Measurements from ENCODE around the gene ST3GAL3.

The ST3GAL3 gene

GRCh38 chr1:43908226-43908625 is 200.9 kb downstream of the ST3GAL3 start:
- no peaks in the 10 kb centered on the region for H3K9me3 ChIP-seq (ENCODE audit: control insufficient read depth, insufficient read depth, low read length)
- H3K27me3 ChIP-seq (ENCODE audit: control insufficient read depth, insufficient read depth, low read length), result no peaks in the 10 kb centered on the region
- H3K4me1 ChIP-seq (ENCODE audit: control insufficient read depth, insufficient read depth, low read length), result peaks cover 13% of the 10 kb centered on the region
- no peak overlapping the region for H3K27ac ChIP-seq (ENCODE audit: low read depth, low read length)
- H3K36me3 ChIP-seq (ENCODE audit: control insufficient read depth, insufficient read depth, low read length), result no peaks in the 10 kb centered on the region
- no peak overlapping the region for H3K9ac ChIP-seq (ENCODE audit: low read depth, low read length)
- no peak overlapping the region for H3K4me3 ChIP-seq (ENCODE audit: low read depth, low read length)

- Histone ChIP-seq H3K27ac (ENCODE audit: low read depth, low read length) (no peak overlapping the region), H3K4me3 (ENCODE audit: low read depth, low read length) (no peak overlapping the region), H3K4me1 (ENCODE audit: control insufficient read depth, insufficient read depth, low read length) (peaks cover 19% of the 10 kb centered on the region), H3K36me3 (ENCODE audit: control insufficient read depth, insufficient read depth, low read length) (no peaks in the 10 kb centered on the region), H3K9me3 (ENCODE audit: control insufficient read depth, insufficient read depth, low read length) (no peaks in the 10 kb centered on the region), H3K9ac (ENCODE audit: low read depth, low read length) (no peak overlapping the region), H3K27me3 (ENCODE audit: control insufficient read depth, insufficient read depth, low read length) (no peaks in the 10 kb centered on the region)
Observed at GRCh38 chr1:43908858-43909257, 201.5 kb downstream of the ST3GAL3 start.

GRCh38 chr1:43910343-43910742 is 203.0 kb downstream of the ST3GAL3 start:
- Histone ChIP-seq H3K27ac (ENCODE audit: low read depth, low read length) (no peak overlapping the region), H3K27me3 (ENCODE audit: control insufficient read depth, insufficient read depth, low read length) (no peaks in the 10 kb centered on the region), H3K4me1 (ENCODE audit: control insufficient read depth, insufficient read depth, low read length) (peaks cover 26% of the 10 kb centered on the region), H3K36me3 (ENCODE audit: control insufficient read depth, insufficient read depth, low read length) (no peaks in the 10 kb centered on the region), H3K9ac (ENCODE audit: low read depth, low read length) (no peak overlapping the region), H3K4me3 (ENCODE audit: low read depth, low read length) (no peak overlapping the region), H3K9me3 (ENCODE audit: control insufficient read depth, insufficient read depth, low read length) (no peaks in the 10 kb centered on the region)

GRCh38 chr1:43912607-43913006 is 205.3 kb downstream of the ST3GAL3 start:
- no peaks in the 10 kb centered on the region for H3K9me3 ChIP-seq (ENCODE audit: control insufficient read depth, insufficient read depth, low read length)
- H3K36me3 ChIP-seq (ENCODE audit: control insufficient read depth, insufficient read depth, low read length), result no peaks in the 10 kb centered on the region
- no peaks in the 10 kb centered on the region for H3K27me3 ChIP-seq (ENCODE audit: control insufficient read depth, insufficient read depth, low read length)
- H3K4me1 ChIP-seq (ENCODE audit: control insufficient read depth, insufficient read depth, low read length), result peaks cover 26% of the 10 kb centered on the region
- no peak overlapping the region for H3K4me3 ChIP-seq (ENCODE audit: low read depth, low read length)
- no peak overlapping the region for H3K9ac ChIP-seq (ENCODE audit: low read depth, low read length)
- H3K27ac ChIP-seq (ENCODE audit: low read depth, low read length), result peak overlapping the region; percentile 22

GRCh38 chr1:43913051-43913501 is 205.7 kb downstream of the ST3GAL3 start:
- Histone ChIP-seq H3K27me3 (ENCODE audit: control insufficient read depth, insufficient read depth, low read length) (no peaks in the 10 kb centered on the region), H3K9ac (ENCODE audit: low read depth, low read length) (no peak overlapping the region), H3K9me3 (ENCODE audit: control insufficient read depth, insufficient read depth, low read length) (no peaks in the 10 kb centered on the region), H3K36me3 (ENCODE audit: control insufficient read depth, insufficient read depth, low read length) (no peaks in the 10 kb centered on the region), H3K4me3 (ENCODE audit: low read depth, low read length) (no peak overlapping the region), H3K27ac (ENCODE audit: low read depth, low read length) (peak overlapping the region; percentile 22), H3K4me1 (ENCODE audit: control insufficient read depth, insufficient read depth, low read length) (peaks cover 26% of the 10 kb centered on the region)

GRCh38 chr1:43913666-43914360 is 206.5 kb downstream of the ST3GAL3 start:
- Histone ChIP-seq H3K4me3 (ENCODE audit: low read depth, low read length) (no peak overlapping the region), H3K27me3 (ENCODE audit: control insufficient read depth, insufficient read depth, low read length) (no peaks in the 10 kb centered on the region), H3K4me1 (ENCODE audit: control insufficient read depth, insufficient read depth, low read length) (peaks cover 26% of the 10 kb centered on the region), H3K9ac (ENCODE audit: low read depth, low read length) (no peak overlapping the region), H3K27ac (ENCODE audit: low read depth, low read length) (no peak overlapping the region), H3K9me3 (ENCODE audit: control insufficient read depth, insufficient read depth, low read length) (no peaks in the 10 kb centered on the region), H3K36me3 (ENCODE audit: control insufficient read depth, insufficient read depth, low read length) (no peaks in the 10 kb centered on the region)

- no peaks in the 10 kb centered on the region for H3K9me3 ChIP-seq (ENCODE audit: control insufficient read depth, insufficient read depth, low read length)
- H3K4me3 ChIP-seq (ENCODE audit: low read depth, low read length), result no peak overlapping the region
- no peak overlapping the region for H3K9ac ChIP-seq (ENCODE audit: low read depth, low read length)
- no peaks in the 10 kb centered on the region for H3K27me3 ChIP-seq (ENCODE audit: control insufficient read depth, insufficient read depth, low read length)
- H3K36me3 ChIP-seq (ENCODE audit: control insufficient read depth, insufficient read depth, low read length), result no peaks in the 10 kb centered on the region
- H3K4me1 ChIP-seq (ENCODE audit: control insufficient read depth, insufficient read depth, low read length), result peaks cover 26% of the 10 kb centered on the region
- no peak overlapping the region for H3K27ac ChIP-seq (ENCODE audit: low read depth, low read length)
Observed at GRCh38 chr1:43914576-43915525, 207.5 kb downstream of the ST3GAL3 start.

- Histone ChIP-seq H3K9ac (ENCODE audit: low read depth, low read length) (no peak overlapping the region), H3K4me3 (ENCODE audit: low read depth, low read length) (no peak overlapping the region), H3K27ac (ENCODE audit: low read depth, low read length) (no peak overlapping the region), H3K4me1 (ENCODE audit: control insufficient read depth, insufficient read depth, low read length) (no peaks in the 10 kb centered on the region), H3K36me3 (ENCODE audit: control insufficient read depth, insufficient read depth, low read length) (no peaks in the 10 kb centered on the region), H3K27me3 (ENCODE audit: control insufficient read depth, insufficient read depth, low read length) (no peaks in the 10 kb centered on the region), H3K9me3 (ENCODE audit: control insufficient read depth, insufficient read depth, low read length) (no peaks in the 10 kb centered on the region)
Observed at GRCh38 chr1:43919906-43920305, 212.6 kb downstream of the ST3GAL3 start.

- Histone ChIP-seq H3K36me3 (ENCODE audit: control insufficient read depth, insufficient read depth, low read length) (no peaks in the 10 kb centered on the region), H3K27ac (ENCODE audit: low read depth, low read length) (no peak overlapping the region), H3K4me3 (ENCODE audit: low read depth, low read length) (no peak overlapping the region), H3K4me1 (ENCODE audit: control insufficient read depth, insufficient read depth, low read length) (no peaks in the 10 kb centered on the region), H3K27me3 (ENCODE audit: control insufficient read depth, insufficient read depth, low read length) (no peaks in the 10 kb centered on the region), H3K9me3 (ENCODE audit: control insufficient read depth, insufficient read depth, low read length) (no peaks in the 10 kb centered on the region), H3K9ac (ENCODE audit: low read depth, low read length) (no peak overlapping the region)
Observed at GRCh38 chr1:43921022-43921421, 213.7 kb downstream of the ST3GAL3 start.

GRCh38 chr1:43924516-43924915 is 217.2 kb downstream of the ST3GAL3 start:
- no peak overlapping the region for H3K27ac ChIP-seq (ENCODE audit: low read depth, low read length)
- no peaks in the 10 kb centered on the region for H3K36me3 ChIP-seq (ENCODE audit: control insufficient read depth, insufficient read depth, low read length)
- no peak overlapping the region for H3K9ac ChIP-seq (ENCODE audit: low read depth, low read length)
- no peaks in the 10 kb centered on the region for H3K9me3 ChIP-seq (ENCODE audit: control insufficient read depth, insufficient read depth, low read length)
- no peak overlapping the region for H3K4me3 ChIP-seq (ENCODE audit: low read depth, low read length)
- H3K4me1 ChIP-seq (ENCODE audit: control insufficient read depth, insufficient read depth, low read length), result no peaks in the 10 kb centered on the region
- H3K27me3 ChIP-seq (ENCODE audit: control insufficient read depth, insufficient read depth, low read length), result no peaks in the 10 kb centered on the region

GRCh38 chr1:43925846-43926245 is 218.5 kb downstream of the ST3GAL3 start:
- H3K27me3 ChIP-seq (ENCODE audit: control insufficient read depth, insufficient read depth, low read length), result no peaks in the 10 kb centered on the region
- H3K9ac ChIP-seq (ENCODE audit: low read depth, low read length), result no peak overlapping the region
- H3K36me3 ChIP-seq (ENCODE audit: control insufficient read depth, insufficient read depth, low read length), result no peaks in the 10 kb centered on the region
- H3K4me3 ChIP-seq (ENCODE audit: low read depth, low read length), result no peak overlapping the region
- peaks cover 13% of the 10 kb centered on the region for H3K4me1 ChIP-seq (ENCODE audit: control insufficient read depth, insufficient read depth, low read length)
- no peak overlapping the region for H3K27ac ChIP-seq (ENCODE audit: low read depth, low read length)
- H3K9me3 ChIP-seq (ENCODE audit: control insufficient read depth, insufficient read depth, low read length), result no peaks in the 10 kb centered on the region

Measured in HUES48 (cell line).